Stimulated activated CD8-positive, alpha-beta memory T cell treated with anti-CD3 and anti-CD28 coated beads, Interleukin-15, amount 100 ng/mL, for 48 hours (primary cell): ENCODE measurements around the gene TACC3.

Experiments
- DNase-seq, 2 donors: peaks; one replicate each; pipeline ENCODE4 v3.0.0-alpha.2; 2020; ENCODE audit warnings: low read depth in 2 of 2

Gene TACC3

GRCh38 chr4:1759818-1760223 is 38.5 kb downstream of the TACC3 start:
- DNase-seq: no peak

DNA sequence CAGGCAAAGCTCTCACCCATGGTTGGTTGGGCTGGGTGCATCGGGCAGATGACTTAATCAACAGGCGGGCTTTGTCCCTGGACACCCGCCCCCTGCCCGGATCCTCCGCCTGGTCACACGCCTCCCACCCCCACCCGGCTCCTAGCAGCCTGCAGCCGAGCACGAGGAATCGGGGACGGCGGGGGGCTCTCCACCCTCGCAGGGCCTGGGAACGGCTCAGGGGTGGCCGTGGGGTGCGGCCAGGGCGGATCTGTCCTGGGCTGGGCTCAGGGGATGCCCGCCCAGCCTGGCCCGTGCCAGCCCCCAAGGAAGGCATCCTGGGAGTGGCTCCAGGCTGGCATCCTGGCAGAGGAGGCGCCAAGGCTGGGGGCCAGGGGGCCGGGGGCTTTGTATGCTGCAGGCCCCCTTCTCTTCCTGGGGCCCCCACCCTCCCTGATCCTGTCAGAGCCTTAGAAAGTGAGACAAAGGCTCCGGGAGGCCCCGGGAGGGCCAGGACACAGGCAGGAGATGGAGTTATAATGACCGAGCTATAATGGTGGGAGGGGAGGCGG is 39.3 kb downstream of the TACC3 start:
- DNase-seq: no peak

DNA sequence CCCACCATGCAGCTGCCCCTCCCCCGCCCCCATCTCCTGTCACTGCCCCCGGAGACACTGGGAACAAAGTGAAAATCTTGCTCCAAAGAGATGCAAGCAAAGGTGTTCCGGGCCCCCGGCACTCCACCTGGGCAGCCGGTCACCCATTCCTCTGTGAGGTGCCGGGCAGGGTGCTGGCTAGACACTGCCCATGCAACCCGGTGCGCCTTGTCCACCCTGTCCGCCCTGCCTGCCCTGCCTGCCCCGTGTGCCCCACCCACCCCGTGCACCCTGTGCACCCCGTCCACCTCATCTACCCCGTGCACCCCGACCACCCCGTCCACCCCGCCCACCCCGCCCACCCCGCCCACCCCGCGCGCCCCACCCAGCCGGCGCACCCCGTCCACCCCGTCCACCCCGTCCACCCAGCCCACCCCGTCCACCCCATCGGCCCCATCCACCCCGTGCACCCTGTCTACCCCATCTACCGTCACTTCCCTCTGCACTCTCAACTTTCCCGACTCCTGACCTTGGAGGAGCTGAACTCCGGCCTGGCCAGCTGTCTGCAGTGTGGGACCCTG is 39.9 kb downstream of the TACC3 start:
- DNase-seq: no peak

GRCh38 chr4:1762264-1763010 is 41.1 kb downstream of the TACC3 start:
- DNase-seq: no peak

GRCh38 chr4:1763070-1763549 is 41.8 kb downstream of the TACC3 start:
- DNase-seq: no peak

DNA sequence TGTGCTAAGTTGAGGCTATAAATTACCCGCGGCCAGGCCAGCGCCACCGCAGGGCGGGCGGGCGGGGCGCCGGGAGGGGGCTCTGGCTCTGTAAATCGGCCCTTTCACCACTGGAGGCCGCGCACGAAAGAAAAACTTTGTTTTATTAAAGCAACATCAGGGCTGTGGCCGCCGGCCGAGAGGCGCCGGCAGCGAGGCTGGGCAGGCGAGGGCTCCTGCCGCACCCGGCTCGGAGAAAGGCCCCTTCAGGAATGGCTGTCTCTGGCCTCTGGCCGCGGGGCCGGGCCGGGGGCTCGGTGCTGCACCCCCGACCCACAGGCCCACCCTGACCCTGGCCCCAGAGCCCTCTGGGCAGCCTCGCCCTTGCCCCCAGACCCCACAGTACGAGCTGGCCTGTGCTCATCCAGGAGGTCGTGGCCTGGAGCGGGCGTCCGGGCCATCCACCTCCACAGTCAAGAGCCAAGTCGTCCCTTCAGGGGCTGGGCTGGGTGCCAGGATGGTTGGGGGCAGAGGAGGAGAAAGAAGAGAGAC is 42.3 kb downstream of the TACC3 start:
- no peak for DNase-seq

DNA sequence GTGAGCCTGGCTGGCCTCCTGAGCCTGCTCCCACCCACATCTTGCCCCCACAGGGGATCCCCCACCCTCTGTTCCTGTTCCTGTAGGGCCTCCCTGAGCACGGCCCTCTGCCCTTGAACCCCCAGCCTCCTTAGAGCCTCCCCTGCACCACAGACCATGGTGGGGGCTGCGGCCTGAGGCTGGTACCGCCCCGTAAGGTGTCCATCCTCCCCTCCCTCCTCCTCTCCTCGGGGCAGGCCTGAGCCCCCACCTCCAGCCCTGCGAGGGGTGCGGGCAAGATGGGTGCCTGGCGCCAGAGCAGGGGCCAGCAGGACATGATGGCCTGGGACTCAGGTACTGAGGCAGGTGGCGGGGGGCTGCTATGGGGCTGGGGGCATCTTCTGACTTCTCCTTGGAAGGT is 43.3 kb downstream of the TACC3 start:
- DNase-seq: no peak

- DNase-seq: no peak
Measured at GRCh38 chr4:1765409-1766072, 44.2 kb downstream of the TACC3 start.

- DNase-seq: no peak
Measured at GRCh38 chr4:1766106-1767060, 45.1 kb downstream of the TACC3 start.

- DNase-seq: no peak
Measured at GRCh38 chr4:1767061-1767769, 45.9 kb downstream of the TACC3 start.

DNA sequence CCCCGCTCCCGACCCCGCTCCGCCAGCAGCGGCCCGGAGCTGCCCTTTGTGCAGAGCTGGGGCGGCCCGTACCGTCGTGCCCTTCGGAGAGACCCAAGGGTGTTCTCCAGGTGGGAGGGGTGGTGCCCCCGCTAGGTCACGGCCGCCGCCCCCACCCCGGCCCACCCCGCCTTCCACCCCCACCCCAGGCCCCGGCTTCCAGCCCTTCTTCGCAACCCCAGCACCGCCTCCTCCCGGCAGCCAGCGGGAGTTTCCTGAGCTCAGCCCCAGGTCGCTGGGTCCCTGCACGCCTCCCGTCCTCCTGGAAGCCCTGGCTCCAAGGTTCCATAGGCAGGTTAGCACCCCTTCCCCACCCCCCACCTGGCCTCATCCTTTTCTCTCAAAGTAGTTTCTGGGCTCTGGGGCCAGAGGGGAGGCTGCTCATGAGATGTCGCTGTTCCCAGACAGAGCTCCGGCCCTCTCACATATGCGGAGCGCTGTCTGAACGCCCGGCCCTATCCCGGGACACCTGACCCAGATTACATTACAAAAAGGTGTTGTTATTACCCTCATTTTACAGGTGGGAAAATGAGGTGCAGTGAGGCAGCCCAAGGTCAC is 46.5 kb downstream of the TACC3 start:
- no peak for DNase-seq

DNA sequence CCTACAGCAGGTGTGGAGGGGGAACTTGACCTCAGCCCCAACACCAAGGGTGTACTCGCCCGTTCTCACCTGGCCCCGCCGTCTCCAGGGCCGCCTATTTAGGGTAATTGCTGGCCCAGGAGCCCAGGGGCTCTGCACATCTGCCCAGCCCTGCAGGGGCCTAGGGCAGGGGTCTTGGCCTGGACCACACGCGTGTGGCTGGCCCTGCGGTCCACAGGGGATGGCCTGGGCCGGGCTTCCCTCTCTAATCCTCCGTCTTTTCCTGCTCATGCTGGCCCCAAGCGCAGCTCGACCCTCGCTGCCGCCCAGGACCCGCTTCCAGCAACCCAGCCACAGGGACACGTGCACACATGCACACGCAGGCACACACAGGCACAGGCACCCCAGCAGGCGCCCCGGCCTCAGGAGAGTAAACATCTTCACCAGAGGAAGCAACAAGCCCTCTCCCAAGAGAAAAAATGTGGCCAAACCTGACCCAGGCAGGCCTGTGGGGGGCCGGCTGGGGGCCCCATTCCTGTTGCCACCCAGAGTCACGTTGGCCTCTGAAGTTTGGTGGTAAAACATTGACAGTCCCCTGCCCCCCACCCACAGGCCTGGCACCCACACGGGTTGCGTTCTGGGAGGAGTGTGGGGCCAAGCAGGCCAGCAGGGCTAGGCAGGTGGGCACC is 47.2 kb downstream of the TACC3 start:
- no peak for DNase-seq

- no peak for DNase-seq
Measured at GRCh38 chr4:1769692-1770091, 48.4 kb downstream of the TACC3 start.

DNA sequence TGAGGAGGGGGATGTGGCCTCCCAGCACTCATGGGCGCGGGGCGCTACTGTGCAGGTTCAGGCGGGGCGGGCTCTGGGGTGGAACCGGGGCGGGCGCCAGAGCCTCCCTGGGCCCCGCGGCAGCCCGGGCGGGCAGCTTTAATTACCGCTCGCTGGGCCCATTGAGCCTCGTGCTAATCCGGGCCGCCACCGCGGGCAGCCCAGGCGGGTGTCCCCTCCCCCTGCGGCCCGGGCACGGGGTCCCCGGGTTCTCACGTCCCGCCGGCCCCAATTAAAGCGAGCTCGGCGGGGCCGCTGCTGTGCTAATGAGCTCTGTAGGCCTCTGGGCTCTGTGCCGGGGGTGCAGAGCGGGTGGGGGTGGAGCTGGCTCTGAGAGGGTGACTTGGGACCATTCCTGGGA is 48.9 kb downstream of the TACC3 start:
- no peak for DNase-seq

GRCh38 chr4:1770791-1771231 is 49.5 kb downstream of the TACC3 start:
- DNase-seq: no peak

DNA sequence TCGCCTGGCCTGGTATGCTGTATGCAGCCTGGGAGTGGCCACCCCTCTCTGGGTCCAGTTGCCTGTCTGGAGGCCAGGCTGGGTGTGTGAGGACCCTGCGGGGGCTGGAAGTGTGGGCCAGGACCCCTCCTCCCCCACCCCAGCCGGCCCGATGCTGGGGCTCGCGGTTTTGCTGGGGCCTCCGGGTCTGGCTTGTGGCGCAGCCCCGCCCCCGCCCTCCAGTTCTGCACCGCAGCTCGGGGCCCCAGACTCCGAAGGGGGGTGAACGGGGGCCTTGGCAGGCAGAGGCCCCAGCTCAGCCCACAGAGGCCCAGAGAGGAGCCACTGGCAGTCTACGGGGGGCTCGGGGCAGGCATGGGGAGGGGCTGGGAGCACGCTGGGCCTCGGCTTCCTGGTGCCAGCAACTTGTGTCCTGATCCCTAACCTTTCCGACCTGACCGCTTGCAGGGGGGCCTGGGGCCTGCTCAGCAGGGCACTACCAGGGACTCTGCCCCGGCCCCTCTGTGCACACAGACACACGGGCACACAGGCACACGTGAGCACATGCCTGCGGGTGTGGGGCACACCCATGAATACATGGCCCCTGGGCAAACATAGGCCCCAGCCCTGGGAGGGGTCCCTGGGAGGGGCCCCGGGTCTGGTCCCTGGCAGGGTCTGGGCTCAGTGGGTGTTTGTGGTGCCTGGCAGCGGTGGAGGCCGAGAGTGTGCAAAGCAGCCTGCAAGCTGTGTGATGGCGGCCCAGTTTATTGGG is 50.4 kb downstream of the TACC3 start:
- DNase-seq: no peak

DNA sequence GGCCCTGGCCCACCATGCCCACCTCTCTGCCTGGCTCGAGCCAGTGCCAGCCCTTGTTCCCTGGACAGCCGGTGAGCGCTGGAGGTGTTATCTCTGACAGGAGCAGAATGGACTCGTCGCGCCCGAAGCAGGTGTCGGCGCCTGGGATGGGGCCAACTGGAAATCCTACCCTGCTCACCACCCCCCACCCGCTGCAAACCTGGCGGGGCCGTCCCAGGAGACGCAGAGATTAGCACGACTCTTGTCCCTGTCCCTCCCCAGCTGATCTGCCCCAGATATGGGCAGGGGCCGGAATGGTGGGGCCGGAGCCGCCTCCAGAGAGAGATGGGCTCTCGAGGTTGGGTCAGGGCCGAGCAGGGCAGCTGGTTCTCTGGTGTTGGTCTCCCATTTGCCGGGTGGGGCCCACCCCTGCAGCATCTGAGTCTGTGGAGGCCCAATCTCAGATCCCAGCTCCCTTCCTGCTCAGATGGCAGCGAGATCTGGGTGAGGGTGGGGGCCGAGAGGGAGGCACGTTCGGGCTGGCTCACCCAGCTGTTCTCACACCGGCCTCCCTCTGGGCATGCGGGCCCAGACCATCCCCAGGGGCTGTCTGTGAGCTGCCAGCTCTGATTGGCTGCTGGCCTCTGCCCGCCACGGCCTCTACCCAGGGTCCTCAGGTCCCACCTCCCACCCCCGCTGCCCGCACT is 51.7 kb downstream of the TACC3 start:
- DNase-seq: no peak

DNA sequence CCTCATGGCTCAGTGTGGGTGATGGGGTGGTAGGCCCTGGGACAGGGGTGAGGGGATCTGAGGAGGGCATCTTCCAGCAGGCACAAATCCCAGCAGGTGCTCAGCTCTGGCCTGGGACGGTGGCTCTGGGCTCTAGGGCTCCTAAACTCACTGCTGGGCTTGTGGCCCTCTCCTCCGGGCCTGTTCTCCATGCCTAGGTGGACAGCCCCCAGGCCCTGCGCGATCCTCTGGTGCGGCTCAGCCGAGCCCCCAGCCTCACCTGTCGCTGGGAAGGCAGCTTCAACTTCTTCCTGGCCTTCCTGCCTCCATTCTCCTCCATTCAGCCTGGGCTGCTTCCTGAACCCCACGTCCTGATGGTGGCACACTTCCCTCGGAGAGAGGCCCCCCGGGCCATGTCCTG is 52.4 kb downstream of the TACC3 start:
- DNase-seq: no peak
